ENCODE data around the gene OTOG. TPM values are rescaled to one million over a fixed set of nuclear protein-coding genes. Genes with fewer than 3 reads are reported as not detected.

OTOG gene
- total and polyA plus RNA-seq, 2 of the 8 experiments (the other 6 are each of a cell fraction or from before 2014, with no cell fraction given), result 0.41 to 1.5 TPM

- TF ChIP-seq CHD7 (IDR thresholded peaks at IDR 0.05; ENCODE audit: insufficient replicate concordance, low read length) (no peak), SP1 (IDR thresholded peaks at IDR 0.05; ENCODE audit: low read depth, low read length) (no peak), HDAC2 (IDR thresholded peaks at IDR 0.05; ENCODE audit: borderline replicate concordance in 1 of 2, low read depth in 2 of 2, low read length in 2 of 2) (no peak), NANOG (IDR thresholded peaks at IDR 0.05; ENCODE audit: insufficient read depth, low read depth, low read length, poor library complexity, severe bottlenecking) (no peak), TEAD4 (IDR thresholded peaks at IDR 0.05; ENCODE audit: low read depth, low read length) (no peak), BCL11A (IDR thresholded peaks at IDR 0.05; ENCODE audit: low read depth in 2 of 2, low read length in 2 of 2) (no peak)
Observed at GRCh38 chr11:17510507-17511206, 36.4 kb upstream of the OTOG start (continued).
